ENCODE measurements around the gene EOMES.

Gene EOMES

GRCh38 chr3:27719314-27720003, 2.7 kb downstream of the EOMES start:
- no peak for DNase-seq

- DNase-seq: no peak
Measured at GRCh38 chr3:27718459-27718858, 3.7 kb downstream of the EOMES start.

DNA sequence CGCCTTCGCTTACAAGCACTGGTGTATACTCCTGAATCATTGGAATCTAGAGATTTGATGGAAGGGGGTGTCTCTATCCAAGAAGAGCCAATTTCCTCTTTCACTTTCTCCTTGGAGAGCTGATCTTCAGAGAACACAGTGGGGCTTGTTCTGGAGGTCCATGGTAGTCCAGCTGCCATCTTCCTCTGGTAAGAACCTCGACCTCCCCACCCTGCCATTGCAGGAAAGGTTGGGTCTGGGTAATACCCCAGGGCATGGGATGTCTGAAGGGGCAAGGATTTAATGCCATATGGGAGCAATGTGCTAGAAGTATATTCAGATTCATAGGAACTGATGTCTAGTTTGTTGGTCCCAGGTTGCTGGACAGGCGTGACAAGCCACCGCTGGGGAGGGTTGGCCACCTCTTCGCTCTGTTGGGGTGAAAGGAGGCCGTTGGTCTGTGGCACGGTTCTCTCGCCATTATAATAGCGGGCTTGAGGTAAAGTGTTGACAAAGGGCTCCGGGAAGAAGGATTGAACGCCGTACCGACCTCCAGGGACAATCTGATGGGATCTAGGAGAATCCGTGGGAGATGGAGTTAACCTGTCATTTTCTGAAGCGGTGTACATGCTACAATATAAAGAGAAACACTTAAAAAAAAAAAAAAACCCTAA, 4.8 kb downstream of the EOMES start:
- no peak for DNase-seq

DNA sequence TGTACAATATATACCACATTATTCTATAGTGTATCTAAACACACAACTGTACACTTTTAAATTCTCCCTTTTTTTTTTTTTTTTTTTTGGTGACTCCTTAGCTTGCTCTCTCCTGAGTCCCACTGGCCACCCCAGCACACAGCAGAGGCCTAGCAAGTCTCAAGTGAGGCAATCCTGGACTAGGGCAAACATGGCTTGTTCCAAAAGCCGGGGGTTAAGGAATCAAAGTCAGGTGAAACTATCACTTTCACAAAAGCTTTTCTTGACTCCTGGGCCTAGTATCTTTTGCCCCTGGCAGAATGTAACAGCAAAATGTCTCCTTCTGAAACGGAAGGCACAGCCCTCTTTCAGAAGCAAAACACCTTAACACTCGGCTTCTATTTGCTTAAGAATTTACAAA, 5.8 kb downstream of the EOMES start:
- no peak for DNase-seq

DNA sequence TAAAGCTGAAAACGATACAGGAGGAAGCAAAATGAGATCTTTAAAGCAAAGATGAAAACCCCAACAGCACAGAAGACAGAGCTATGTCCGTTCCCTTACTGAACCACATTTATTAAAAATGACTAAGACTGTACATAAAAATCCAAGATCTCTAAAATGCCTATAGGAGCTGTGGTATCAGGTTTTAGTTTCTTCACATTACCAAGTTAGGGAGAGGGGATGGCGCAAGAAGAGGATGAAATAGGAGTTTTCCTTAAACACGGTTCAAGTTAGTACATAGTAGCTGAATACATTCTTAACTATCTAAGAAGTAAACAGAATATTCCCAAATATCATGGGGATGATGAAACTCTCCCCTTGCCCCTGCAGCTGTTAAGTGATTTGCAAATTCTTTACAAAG, 6.3 kb downstream of the EOMES start:
- DNase-seq: no peak

- no peak for DNase-seq
Measured at GRCh38 chr3:27715454-27715806, 6.7 kb downstream of the EOMES start.

GRCh38 chr3:27714692-27715453, 7.2 kb downstream of the EOMES start:
- DNase-seq: no peak

- no peak for DNase-seq
Measured at GRCh38 chr3:27714146-27714526, 8.0 kb downstream of the EOMES start.

DNA sequence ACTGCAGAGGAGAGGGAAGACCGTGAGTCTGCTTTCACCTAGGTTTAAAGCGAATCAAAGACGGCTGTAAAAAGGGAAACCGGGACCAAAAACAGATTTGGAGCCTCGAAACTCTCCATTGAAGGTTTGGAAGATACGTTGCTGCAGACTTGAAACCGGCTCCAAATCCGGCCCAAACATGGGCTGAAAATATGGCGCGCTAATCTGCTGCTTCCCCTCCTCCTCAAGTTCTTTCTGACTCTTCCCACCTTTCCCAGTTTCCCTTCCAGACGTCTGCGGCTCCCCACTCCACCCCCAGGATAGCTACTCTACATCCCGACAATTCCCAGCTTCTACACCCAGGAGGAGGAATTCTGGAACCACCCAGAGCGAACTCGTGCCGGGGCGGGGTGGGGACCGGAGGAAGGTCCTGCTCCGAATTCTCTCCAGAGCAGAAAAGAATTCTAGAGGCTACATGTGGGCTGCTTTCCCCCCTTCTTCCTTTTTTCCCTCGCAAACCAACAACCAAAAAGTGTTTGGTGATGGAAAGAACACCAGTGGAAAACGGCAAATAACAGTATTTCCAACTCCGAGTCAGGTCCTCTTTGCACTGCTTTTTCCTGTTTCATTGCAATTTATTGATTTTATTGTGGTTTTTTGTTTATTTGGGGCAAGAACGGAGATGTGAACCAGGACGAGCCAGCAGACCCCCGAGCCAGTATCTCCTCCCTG, 8.5 kb downstream of the EOMES start:
- DNase-seq: no peak

GRCh38 chr3:27713078-27713423, 9.1 kb downstream of the EOMES start:
- DNase-seq: no peak

DNA sequence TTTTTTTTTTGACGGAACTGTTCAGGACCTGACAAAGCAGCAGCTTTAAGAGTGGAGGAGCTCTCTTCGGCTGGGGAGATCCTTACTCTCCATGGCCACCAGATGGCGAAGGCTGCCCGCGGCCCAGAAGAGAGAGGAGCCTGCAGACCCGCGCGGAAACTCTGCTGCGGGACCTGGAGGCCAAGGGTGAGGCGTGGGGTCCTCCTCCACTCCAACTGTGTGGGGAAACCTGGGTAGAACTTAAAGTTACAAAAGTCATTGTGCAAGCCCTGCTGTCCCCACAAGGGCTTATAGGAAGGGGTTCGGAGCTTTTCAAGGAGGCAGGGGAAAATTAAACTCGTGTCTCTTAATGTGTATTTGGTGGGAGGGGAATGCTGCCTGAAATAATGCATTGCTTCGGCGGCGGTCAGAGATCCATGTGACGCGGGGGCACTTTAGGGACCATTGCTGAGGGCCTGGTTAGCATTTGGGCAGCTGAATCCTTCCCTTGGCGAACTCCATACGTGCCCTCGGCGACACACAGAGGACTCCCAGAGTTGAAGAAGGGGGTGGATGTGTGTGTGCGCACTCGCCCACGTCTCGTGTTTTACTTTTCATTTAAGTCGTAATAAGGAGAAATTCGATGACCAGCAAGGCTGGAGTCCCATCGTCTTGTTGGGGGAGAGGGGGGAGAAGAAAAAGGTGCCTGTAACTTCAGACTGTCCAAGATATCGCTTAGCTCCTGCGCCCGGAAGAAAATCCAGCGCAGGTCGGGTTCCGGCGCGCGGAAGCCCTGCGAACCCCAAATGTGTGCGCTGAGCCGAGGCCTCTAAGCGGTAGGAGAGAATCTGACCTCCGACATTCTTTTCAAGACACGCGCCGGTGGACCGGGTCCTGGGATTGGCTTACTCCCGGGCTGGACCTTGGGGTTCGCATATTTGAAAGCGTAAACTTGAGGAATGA, 9.7 kb downstream of the EOMES start:
- peak; percentile 67 for DNase-seq

DNA sequence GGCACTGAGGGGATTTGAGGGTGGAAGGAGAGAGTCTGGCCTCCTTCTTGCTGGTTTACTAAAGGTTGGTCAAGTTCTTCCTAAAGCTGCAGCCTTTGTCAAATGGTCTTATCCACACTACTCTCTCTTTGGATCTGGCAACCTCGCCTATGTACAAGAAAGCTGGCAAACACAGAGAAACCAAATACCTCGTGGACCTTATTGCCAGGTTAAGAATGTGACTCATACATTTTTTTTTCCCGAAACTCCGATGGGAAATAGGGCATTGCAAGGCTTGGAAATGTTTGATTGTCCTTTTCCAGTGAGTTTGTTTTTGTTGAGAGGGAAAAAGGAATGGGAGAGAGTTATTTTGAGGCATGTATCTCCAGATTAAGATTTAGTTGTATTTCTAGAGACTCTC, 13.9 kb downstream of the EOMES start:
- DNase-seq: no peak

GRCh38 chr3:27699067-27699466, 23.1 kb downstream of the EOMES start:
- DNase-seq: peak; percentile 65

DNA sequence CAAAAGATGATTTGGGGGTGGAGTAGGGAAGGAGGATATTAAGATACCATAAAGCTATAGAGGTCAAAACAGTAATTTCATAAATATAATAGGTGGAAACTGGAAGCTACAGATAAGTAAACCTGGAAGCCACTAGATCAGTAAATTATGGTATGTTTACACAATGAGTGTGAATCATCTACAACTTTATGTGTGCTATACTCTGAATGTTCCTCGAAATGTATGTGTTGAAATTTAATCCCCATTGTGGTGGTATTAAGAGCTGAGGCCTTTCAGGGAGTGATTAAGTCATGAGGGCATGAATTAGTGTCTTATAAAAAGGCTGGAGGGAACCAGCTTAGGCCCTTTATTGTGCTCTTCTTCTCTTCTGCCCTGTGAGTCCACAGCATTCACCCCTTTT, 25.2 kb downstream of the EOMES start:
- DNase-seq: peak; percentile 10

- no peak for DNase-seq
Measured at GRCh38 chr3:27695636-27696035, 26.5 kb downstream of the EOMES start.

DNA sequence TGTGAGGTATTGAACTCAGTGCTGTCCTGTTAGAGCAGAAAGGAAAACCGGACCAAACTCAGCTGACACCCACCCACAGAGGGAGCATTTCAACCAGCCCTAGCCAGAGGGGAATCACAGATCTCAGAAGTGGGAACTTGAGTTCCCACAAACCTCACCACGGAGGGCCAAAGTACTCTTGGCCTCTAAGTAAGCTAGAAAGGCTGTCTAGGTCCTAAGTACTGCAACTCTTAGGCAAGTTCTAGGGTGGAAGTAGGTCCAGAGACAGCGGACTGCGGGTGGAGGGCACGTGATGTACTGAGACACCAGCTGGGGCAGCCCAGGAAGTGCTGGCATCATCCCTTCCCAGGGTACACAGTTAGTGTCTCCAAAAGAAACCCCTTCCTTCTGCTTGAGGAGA, 34.1 kb downstream of the EOMES start:
- peak; percentile 90 for DNase-seq

GRCh38 chr3:27686642-27687041, 35.5 kb downstream of the EOMES start:
- no peak for DNase-seq

GRCh38 chr3:27685474-27685873, 36.6 kb downstream of the EOMES start:
- no peak for DNase-seq

GRCh38 chr3:27684302-27684701, 37.8 kb downstream of the EOMES start:
- no peak for DNase-seq

GRCh38 chr3:27681249-27681748, 40.8 kb downstream of the EOMES start:
- peak; percentile 79 for DNase-seq

DNA sequence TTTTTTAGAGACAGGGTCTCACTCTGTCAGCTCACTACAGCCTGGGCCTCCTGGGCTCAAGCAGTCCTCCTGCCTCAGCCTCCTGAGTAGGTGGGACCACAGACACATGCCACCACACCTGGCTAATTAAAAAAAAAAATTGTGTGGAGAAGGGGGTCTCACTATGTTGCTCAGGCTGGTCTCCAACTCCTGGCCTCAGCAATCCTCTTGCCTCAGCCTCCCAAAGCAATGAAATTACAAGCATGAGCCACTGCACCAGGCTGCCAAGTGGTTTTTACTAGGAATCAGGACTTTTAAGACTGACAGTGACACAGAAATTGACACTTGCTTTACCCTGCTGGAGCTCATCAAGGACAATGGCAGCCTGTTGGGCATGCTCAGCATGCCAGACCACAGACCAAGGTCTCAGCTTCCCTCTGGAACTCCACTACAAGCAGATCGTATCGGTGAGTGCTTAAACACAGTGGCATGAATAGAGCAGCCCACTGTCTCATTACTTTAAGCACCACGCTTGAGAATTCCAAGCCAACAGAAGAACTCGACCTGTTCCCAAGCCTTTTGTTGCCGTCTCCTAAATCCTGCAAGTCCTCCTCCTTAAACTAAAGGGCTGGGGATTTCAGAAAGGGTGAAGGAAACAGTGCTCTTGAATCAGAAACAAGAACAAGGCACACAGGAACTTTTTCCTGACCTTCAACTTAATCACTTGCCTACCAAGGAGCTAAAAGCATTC, 41.4 kb downstream of the EOMES start:
- no peak for DNase-seq

DNA sequence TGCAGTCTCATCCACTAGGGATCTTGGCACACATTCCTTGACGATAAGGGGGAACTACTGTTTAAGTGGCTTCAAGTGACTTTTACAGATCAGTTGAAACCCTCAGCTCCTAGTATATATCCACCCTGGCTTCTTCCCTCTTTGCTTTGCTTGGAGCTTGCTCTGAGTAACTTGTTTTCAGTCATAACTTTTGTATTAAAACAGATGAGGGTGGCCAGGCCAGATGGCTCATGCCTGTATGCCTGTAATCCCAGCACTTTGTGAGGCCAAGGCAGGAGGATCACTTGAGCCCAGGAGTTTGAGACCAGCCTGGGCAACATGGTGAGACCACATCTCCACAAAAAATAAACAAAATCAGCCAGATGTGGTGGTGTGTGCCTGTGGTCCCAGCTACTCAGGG, 42.4 kb downstream of the EOMES start:
- DNase-seq: no peak
